DLD1 (cell line): ENCODE data around the gene SYNGAP1.
"Not testable (repeated sequence)": the region's sequence is repeated elsewhere in the genome, so short reads cannot be mapped to it uniquely, and the experiment has no call there.

Experiments
- in situ Hi-C: cut with HindIII; loops from 2 replicates; pipeline ENCODE4 v1.10.0; 2017; ENCODE audit warnings: low sequenced_read_pairs

Gene SYNGAP1

GRCh38 chr6:33419580-33420490, at the start of gene SYNGAP1:
TSS of gene SYNGAP1 (plus strand) at chr6:33420065. CDS start at chr6:33420265, 200 bp downstream.
- in situ Hi-C loops: no loop called here

GRCh38 chr6:33371901-33372300, 48.0 kb upstream of the SYNGAP1 start:
- in situ Hi-C loops: not testable (repeated sequence)

GRCh38 chr6:33372526-33373123, 47.2 kb upstream of the SYNGAP1 start:
- in situ Hi-C loops: no loop called here

- in situ Hi-C loops: no loop called here
Measured at GRCh38 chr6:33373960-33374910, 45.6 kb upstream of the SYNGAP1 start.

- in situ Hi-C loops: no loop called here
Measured at GRCh38 chr6:33375143-33375671, 44.7 kb upstream of the SYNGAP1 start.

GRCh38 chr6:33377171-33377570, 42.7 kb upstream of the SYNGAP1 start:
- in situ Hi-C loops: no loop called here

GRCh38 chr6:33379184-33379583, 40.7 kb upstream of the SYNGAP1 start:
- in situ Hi-C loops: not testable (repeated sequence)

- in situ Hi-C loops: no loop called here
Measured at GRCh38 chr6:33380272-33380981, 39.4 kb upstream of the SYNGAP1 start.

GRCh38 chr6:33383427-33384185, 36.3 kb upstream of the SYNGAP1 start:
- in situ Hi-C loops: no loop called here

GRCh38 chr6:33384581-33385020, 35.3 kb upstream of the SYNGAP1 start:
- in situ Hi-C loops: no loop called here

- in situ Hi-C loops: no loop called here
Measured at GRCh38 chr6:33390173-33390572, 29.7 kb upstream of the SYNGAP1 start.

GRCh38 chr6:33390767-33391277, 29.0 kb upstream of the SYNGAP1 start:
- in situ Hi-C loops: no loop called here

- in situ Hi-C loops: no loop called here
Measured at GRCh38 chr6:33391278-33391921, 28.5 kb upstream of the SYNGAP1 start, which contains the start of gene KIFC1. TSS of gene KIFC1 (plus strand) at chr6:33391823. CDS start at chr6:33391986, 163 bp downstream.

GRCh38 chr6:33391922-33392594, 27.8 kb upstream of the SYNGAP1 start:
- in situ Hi-C loops: no loop called here

GRCh38 chr6:33392595-33392948, 27.3 kb upstream of the SYNGAP1 start:
- in situ Hi-C loops: no loop called here

GRCh38 chr6:33392979-33393378, 26.9 kb upstream of the SYNGAP1 start:
- in situ Hi-C loops: no loop called here

GRCh38 chr6:33397541-33397940, 22.3 kb upstream of the SYNGAP1 start:
- in situ Hi-C loops: no loop called here

GRCh38 chr6:33398601-33399000, 21.3 kb upstream of the SYNGAP1 start:
- in situ Hi-C loops: not testable (repeated sequence)
